Omental fat pad (tissue), 4 donors: ENCODE measurements around the gene ATF6. TPM values are rescaled to one million over a fixed set of nuclear protein-coding genes. Genes with fewer than 3 reads are reported as not detected.
A peak's percentile ranks its signal among the peaks of the same experiment; 100 is the strongest.

ENCODE experiments used
- ATAC-seq: fragments of 150-250 bp; one replicate; pipeline ENCODE4 v1.9.1; 2016; ENCODE audit warnings: mild to moderate bottlenecking, moderate library complexity; ENCODE audit not compliant: low FRiP score
- DNase-seq: peaks from one replicate; pipeline ENCODE4 v3.0.0-alpha.2; 2019; ENCODE audit warnings: low spot score
- CTCF ChIP-seq, 3 donors: fragments of 450-650 bp; IDR thresholded peaks; one replicate each; pipeline ENCODE4 v1.5.1; 2016 to 2017; ENCODE audit warnings: antibody characterized with exemption in 3 of 3, mild to moderate bottlenecking in 3 of 3, moderate library complexity in 2 of 3
- total RNA-seq, 4 donors: library from RNA; depleted of rRNA; stranded (reverse); fragments of >200 nt; gene quantifications; one replicate each; pipeline ENCODE4 v1.1.0, GENCODE V29; 2016

Gene ATF6
- total RNA-seq, 4 donors from 2014 or later: 30.9 to 38.0 (median 36.1) TPM

DNA sequence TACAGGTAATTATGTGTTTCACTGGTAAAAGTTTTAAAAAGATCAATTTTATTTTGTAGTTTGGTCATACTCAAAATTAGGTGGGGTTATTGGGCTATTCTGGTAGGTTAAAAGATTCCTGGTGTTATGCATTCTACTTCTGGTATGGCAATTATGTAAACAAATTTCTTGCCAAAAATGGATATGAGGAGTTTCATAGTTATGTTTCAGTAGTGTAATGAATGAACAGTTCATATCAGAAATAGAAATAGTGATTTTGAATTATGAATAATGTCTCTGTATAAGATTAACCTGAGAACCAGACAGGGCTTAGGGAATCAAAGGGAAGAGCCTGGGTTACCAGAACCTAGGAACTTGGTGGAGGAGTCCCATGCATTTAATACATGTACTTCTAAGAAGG lies 15.9 kb downstream of the ATF6 start:
- ATAC-seq (no peak), DNase-seq (no peak)
- TF ChIP-seq CTCF (IDR thresholded peaks at IDR 0.05): no peak

DNA sequence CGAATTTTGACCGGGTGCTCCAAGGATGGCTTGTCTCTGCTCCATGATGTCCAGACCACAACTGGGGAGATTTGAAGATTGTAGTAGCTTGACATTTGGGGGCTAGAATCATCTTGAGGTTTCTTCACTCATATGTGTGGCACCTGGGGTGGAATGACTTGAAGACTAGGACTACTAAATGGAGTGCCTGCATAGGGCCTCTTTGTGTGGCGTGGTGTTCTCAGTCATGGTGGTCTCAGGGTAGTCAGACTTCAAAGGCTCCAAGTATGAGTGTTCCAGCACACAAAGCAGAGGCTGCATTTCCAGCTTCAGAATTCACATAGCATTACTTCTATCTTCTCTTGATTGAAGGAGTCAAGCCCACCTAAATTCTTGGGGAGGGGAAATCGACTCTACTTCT lies 16.8 kb downstream of the ATF6 start:
- no peak for TF ChIP-seq CTCF (IDR thresholded peaks at IDR 0.05)
- no peak for ATAC-seq
- no peak for DNase-seq

DNA sequence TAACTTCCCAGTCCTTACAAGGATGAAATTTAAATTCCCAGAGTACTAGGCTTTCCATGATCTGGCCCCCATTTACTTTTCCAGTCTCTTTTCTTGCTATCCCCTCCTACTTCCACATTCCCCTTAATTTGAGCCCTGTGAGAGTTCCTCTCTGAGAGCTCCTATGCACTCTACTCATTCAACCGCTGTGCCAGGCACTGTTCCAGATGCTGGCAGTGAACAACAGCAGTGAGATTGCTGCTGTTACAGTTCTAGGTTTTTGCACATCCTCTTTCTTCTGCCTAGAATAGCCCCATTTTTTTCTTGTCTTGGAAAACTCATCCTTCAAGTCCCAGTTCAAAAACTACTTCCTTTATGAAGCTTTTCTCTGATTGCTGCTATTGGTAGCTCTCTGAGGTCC lies 18.8 kb downstream of the ATF6 start:
- DNase-seq: no peak
- ATAC-seq: no peak
- TF ChIP-seq CTCF (IDR thresholded peaks at IDR 0.05): no peak

GRCh38 chr1:161787355-161787754 lies 21.2 kb downstream of the ATF6 start:
- no peak for TF ChIP-seq CTCF (IDR thresholded peaks at IDR 0.05)
- ATAC-seq: no peak
- DNase-seq: no peak

DNA sequence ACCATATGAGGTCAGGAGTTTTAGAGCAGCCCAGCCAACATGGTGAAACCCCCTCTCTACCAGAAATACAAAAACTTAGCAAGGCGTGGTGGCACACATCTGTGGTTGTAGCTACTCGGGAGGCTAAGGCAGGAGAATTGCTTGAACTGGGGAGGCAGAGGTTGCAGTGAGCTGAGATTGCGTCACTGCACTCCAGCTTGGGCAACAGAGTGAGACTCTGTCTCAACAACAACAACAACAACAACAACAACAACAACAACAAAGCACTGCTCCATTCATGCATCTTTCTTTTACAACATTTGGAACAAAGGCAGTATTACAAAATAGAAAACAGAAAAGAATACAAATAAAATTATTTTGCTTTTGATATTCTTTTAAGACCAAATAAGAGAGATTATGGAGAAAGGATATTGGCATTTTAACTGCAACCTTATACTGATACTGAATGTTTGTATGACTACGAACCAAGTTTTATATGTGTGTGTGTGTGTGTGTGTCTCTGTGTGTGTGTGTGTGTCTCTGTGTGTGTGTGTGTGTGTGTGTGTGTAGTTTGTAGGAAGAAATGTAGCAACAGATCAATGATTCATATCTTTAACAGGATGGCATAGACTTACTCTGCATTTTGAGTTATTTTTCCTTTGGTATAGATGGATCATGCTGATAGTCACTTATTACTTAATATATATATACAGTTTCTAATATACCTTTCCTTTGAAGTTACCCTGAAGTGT lies 24.6 kb downstream of the ATF6 start:
- ATAC-seq: no peak
- no peak for DNase-seq
- no peak for TF ChIP-seq CTCF (IDR thresholded peaks at IDR 0.05)

DNA sequence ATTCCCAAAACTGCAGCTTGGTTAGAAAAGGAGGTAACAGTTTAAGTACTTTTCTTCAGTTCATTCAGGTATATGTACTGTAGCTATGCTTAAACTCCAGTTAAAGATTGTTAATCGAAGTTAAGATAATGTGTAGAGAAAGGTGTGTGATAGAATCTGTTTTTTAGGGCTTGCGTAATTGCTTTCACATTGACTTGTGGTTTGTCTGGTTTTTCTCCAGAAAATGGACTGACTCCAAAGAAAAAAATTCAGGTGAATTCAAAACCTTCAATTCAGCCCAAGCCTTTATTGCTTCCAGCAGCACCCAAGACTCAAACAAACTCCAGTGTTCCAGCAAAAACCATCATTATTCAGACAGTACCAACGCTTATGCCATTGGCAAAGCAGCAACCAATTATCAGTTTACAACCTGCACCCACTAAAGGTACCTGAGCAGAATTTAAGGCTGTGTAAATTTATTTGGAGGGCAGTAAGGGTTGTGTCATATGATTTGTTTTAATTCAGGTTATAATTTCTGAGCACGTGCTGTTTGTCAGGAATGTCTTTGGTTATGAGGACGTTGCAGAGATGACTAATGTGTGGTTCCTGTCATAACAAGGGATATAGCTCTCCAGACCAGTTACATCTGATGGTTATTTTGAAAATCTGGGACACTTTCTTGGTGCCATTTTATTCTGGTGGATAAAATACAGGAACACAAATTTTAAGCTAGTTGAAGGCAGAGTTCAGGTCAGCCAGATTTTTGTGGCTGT lies 26.0 kb downstream of the ATF6 start:
- DNase-seq (no peak), ATAC-seq (peak; percentile 19)
- no peak for TF ChIP-seq CTCF (IDR thresholded peaks at IDR 0.05)

- ATAC-seq (peak; percentile 79), DNase-seq (no peak)
- TF ChIP-seq CTCF (IDR thresholded peaks at IDR 0.05): no peak
Observed at GRCh38 chr1:161792740-161793139, 26.6 kb downstream of the ATF6 start.
